OCI-LY7 (cell line): ENCODE measurements around the gene CST6.

Experiments
- EZH2phosphoT487 ChIP-seq: fragments of 200-600 bp; sonication (generic); IDR thresholded peaks from 2 replicates; pipeline ENCODE4 v1.6.1; 2018; ENCODE audit warnings: low read depth, borderline replicate concordance, mild to moderate bottlenecking, mixed run types, antibody characterized with exemption, low read length, moderate library complexity, mixed read lengths
- TF ChIP-seq, protein P1 (sequence below): fragments of 200-600 bp; sonication (generic); conservative IDR thresholded peaks from 2 replicates; pipeline ENCODE4 v1.5.1; 2014; ENCODE audit warnings: mild to moderate bottlenecking, antibody characterized with exemption, low read length, moderate library complexity, mixed read lengths

DNA sequence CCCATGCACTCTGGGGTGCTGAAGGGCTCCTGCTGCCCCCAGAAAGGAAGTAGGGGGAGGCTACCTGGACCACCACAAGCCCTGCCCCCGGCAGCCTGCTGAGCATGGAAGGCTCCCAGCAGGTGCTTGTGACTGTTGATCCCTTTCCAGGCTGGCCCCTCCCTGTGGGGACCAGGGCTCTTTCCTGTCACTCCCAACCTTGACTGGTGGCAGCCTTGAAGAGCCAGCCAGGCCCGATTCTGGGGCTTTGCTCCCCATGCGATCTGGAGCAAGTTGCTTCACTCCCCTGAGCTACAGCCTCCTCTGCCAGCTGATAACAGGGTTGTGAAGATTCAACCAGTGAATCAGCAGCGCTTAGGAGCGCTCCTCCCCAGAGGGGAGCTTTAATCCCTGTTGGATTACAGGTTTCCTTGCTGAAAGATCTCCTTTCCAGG is 4.6 kb upstream of the CST6 start:
- TF ChIP-seq, protein P1, sequence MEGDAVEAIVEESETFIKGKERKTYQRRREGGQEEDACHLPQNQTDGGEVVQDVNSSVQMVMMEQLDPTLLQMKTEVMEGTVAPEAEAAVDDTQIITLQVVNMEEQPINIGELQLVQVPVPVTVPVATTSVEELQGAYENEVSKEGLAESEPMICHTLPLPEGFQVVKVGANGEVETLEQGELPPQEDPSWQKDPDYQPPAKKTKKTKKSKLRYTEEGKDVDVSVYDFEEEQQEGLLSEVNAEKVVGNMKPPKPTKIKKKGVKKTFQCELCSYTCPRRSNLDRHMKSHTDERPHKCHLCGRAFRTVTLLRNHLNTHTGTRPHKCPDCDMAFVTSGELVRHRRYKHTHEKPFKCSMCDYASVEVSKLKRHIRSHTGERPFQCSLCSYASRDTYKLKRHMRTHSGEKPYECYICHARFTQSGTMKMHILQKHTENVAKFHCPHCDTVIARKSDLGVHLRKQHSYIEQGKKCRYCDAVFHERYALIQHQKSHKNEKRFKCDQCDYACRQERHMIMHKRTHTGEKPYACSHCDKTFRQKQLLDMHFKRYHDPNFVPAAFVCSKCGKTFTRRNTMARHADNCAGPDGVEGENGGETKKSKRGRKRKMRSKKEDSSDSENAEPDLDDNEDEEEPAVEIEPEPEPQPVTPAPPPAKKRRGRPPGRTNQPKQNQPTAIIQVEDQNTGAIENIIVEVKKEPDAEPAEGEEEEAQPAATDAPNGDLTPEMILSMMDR, result no peak
- TF ChIP-seq EZH2phosphoT487, result no peak
